Loucy (cell line): ENCODE results near the gene RAPGEF2.

ENCODE experiments used
- CTCF ChIP-seq: fragments of 200-600 bp; sonication (generic); conservative IDR thresholded peaks from 2 replicates; pipeline ENCODE4 v1.5.1; 2014; ENCODE audit warnings: mild to moderate bottlenecking, antibody characterized with exemption, low read length
- EZH2phosphoT487 ChIP-seq: fragments of 200-600 bp; IDR thresholded peaks from 2 replicates; pipeline ENCODE4 v1.6.1; 2018; ENCODE audit warnings: antibody characterized with exemption, mild to moderate bottlenecking, moderate library complexity, borderline replicate concordance

- TF ChIP-seq CTCF, result no peak
- no peak for TF ChIP-seq EZH2phosphoT487
Observed at GRCh38 chr4:159366966-159367780, 264.3 kb downstream of the RAPGEF2 start.
